Neutrophil (primary cell): Measurements from ENCODE around the gene EPS15.

ENCODE experiments used
- H3K27ac ChIP-seq: fragments of 200-600 bp; sonication (generic); 2 replicates; pipeline ENCODE4 v1.5.1; 2016; ENCODE audit warnings: mild to moderate bottlenecking, moderate library complexity
- H3K27me3 ChIP-seq: fragments of 200-600 bp; sonication (generic); 2 replicates; pipeline ENCODE4 v1.6.0; 2016; ENCODE audit warnings: mild to moderate bottlenecking
- H3K36me3 ChIP-seq: fragments of 200-600 bp; sonication (generic); 2 replicates; pipeline ENCODE4 v1.5.1; 2017
- H3K4me1 ChIP-seq, 2 experiments: fragments of 200-600 bp in 1 of 2; sonication (generic) in 1 of 2; 1 replicate in 1 of 2; 2 replicates in 1 of 2; pipeline versions ENCODE4 v1.5.1 to v1.6.1; 2013 to 2016; ENCODE audit warnings: low read depth in 1 of 2, low read length in 1 of 2, mild to moderate bottlenecking in 1 of 2, moderate library complexity in 1 of 2; ENCODE audit not compliant: control insufficient read depth in 1 of 2, insufficient read depth in 1 of 2
- H3K4me3 ChIP-seq, 2 experiments: fragments of 200-600 bp in 1 of 2; sonication (generic) in 1 of 2; 1 replicate in 1 of 2; 2 replicates in 1 of 2; pipeline ENCODE4 v1.5.1; 2013 to 2016; ENCODE audit warnings: low read depth in 1 of 2, low read length in 1 of 2, mild to moderate bottlenecking in 1 of 2, moderate library complexity in 1 of 2
- H3K9me3 ChIP-seq: fragments of 200-600 bp; sonication (generic); 2 replicates; pipeline ENCODE4 v1.5.1; 2016
- TF ChIP-seq, protein P1 (sequence below): fragments of 200-600 bp; sonication (generic); IDR thresholded peaks from 2 replicates; pipeline ENCODE4 v1.5.1; 2016; ENCODE audit warnings: antibody characterized with exemption

EPS15 gene

DNA sequence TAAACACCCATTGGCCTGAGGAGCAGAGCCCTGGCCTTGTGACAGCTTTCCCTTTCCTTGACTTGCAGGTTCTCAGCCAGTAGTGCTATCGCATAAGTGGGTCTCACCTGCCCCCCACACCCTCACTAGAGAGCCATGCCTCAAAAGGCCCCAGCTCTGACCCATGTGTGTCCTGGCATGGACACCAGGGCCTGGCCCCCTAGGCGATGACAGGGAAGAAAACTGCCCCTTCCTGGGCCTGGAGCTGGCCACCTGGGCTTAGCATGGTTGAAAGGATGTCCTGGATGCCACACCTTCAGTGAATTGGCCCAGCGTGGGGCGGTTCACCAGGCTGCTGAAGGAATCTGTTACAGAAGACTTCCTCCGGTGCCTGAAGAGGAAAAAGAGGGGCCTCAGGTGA, 207.2 kb downstream of the EPS15 start:
- Histone ChIP-seq H3K36me3 (no peaks in the 10 kb centered on the region), H3K4me3 (no peak overlapping the region), H3K9me3 (no peaks in the 10 kb centered on the region), H3K4me1 (no peaks in the 10 kb centered on the region), H3K27me3 (no peaks in the 10 kb centered on the region), H3K27ac (no peak overlapping the region)
- TF ChIP-seq, protein P1, sequence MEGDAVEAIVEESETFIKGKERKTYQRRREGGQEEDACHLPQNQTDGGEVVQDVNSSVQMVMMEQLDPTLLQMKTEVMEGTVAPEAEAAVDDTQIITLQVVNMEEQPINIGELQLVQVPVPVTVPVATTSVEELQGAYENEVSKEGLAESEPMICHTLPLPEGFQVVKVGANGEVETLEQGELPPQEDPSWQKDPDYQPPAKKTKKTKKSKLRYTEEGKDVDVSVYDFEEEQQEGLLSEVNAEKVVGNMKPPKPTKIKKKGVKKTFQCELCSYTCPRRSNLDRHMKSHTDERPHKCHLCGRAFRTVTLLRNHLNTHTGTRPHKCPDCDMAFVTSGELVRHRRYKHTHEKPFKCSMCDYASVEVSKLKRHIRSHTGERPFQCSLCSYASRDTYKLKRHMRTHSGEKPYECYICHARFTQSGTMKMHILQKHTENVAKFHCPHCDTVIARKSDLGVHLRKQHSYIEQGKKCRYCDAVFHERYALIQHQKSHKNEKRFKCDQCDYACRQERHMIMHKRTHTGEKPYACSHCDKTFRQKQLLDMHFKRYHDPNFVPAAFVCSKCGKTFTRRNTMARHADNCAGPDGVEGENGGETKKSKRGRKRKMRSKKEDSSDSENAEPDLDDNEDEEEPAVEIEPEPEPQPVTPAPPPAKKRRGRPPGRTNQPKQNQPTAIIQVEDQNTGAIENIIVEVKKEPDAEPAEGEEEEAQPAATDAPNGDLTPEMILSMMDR = no peak

DNA sequence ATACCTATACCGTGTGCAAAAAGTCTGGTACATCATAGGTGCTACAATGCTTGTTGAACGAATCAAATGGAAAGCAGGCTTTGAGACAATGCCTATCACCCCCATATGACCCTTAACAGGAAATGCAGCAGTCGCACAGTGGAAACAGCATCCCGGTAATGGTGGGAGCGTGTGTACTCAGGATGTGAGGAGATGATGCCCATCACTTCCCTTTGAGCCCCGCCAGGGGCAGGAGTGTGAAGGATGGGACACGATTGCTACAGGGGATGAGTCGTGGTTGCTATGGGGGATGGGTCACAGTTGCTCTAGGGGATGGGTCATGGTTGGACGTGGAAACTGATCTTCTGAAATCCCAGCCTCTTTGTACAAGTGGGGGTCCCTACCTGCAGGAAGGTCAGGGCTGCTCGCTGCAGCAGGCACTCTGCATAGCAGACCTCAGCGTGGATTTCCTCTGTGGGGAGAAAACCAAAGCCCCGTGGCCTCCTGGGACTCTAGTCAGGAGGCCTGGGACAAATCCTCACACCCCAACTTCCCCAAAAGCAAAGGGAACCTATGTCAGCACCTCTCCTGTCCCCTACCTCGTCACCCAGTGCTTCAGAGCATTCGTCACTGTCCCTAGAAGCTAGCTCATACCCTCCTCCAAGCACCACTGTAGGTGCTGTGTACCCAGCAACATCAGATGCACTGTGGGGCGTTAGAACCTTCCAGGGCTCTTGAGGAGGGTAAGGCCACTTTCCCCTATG, 208.0 kb downstream of the EPS15 start:
- H3K27me3 ChIP-seq = no peaks in the 10 kb centered on the region
- no peaks in the 10 kb centered on the region for H3K9me3 ChIP-seq
- no peaks in the 10 kb centered on the region for H3K4me1 ChIP-seq
- TF ChIP-seq, protein P1 = no peak
- H3K36me3 ChIP-seq = no peaks in the 10 kb centered on the region
- H3K4me3 ChIP-seq = no peak overlapping the region
- no peak overlapping the region for H3K27ac ChIP-seq

DNA sequence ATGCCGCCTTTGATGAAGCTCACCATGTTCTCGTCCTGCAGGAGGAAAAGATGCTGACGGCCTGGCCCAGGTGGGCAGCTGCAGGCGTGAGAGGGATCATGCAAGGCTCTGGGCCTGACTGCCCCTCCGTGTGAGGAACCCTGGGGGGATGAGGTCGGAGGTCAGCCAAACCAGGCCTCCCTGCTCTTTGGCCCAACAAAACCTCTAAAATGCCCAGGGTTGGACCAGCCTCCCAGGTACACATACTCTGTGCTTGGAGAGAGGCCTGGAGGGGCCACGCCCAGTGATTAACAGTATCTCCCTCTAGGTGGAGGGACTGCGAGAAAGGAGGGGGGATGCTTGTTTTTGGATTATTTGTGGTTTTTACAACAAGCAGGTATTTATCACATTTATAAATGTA, 209.8 kb downstream of the EPS15 start:
- Histone ChIP-seq H3K27ac (no peak overlapping the region), H3K4me3 (no peak overlapping the region), H3K27me3 (no peaks in the 10 kb centered on the region), H3K4me1 (no peaks in the 10 kb centered on the region), H3K36me3 (no peaks in the 10 kb centered on the region), H3K9me3 (no peaks in the 10 kb centered on the region)
- TF ChIP-seq, protein P1 = no peak

DNA sequence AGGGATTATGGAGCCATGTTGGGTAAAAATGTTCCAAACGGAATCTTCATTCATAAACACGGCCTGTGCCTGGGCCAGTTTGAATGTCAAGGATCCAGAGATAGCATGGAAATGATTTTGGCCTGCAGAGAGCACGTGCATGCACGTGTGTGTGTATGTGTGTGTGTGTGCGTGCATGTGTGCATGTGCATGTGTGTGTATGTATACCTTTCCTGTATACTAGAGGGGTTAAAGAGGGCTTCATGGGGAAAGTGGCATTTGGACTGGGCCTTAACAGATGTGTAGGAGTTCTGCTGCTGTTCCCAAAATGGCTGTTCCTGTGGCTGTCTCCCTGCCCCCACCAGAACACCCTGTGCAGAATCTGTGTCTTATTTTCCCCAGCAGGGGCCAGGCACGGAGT, 210.4 kb downstream of the EPS15 start:
- Histone ChIP-seq H3K4me1 (peaks cover 2 to 4% of the 10 kb centered on the region in 2 experiments), H3K36me3 (no peaks in the 10 kb centered on the region), H3K4me3 (no peak overlapping the region), H3K27ac (no peak overlapping the region), H3K27me3 (no peaks in the 10 kb centered on the region), H3K9me3 (no peaks in the 10 kb centered on the region)
- TF ChIP-seq, protein P1 = no peak

DNA sequence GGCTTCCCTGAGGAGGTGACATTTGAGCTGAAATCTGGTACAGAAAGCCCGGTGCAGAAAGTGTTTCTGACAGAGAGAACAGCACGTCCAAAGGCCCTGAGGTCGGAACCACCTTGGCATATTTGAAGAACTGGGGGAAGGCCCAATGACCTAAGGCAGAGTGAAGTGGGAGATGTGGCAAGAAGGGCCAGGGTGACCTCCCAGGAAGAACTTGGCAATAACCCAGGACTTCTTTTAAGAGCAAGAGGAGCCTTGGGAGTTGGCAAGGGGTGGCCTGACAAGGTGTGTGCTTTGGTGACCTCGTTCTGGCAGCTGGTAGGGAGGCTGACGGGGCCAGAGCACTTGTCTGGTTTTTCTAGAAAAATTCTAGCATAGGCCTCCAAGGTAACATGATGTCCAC, 212.1 kb downstream of the EPS15 start:
- H3K4me1 ChIP-seq = peaks cover 2 to 6% of the 10 kb centered on the region in 2 experiments
- TF ChIP-seq, protein P1 = no peak
- no peaks in the 10 kb centered on the region for H3K27me3 ChIP-seq
- H3K9me3 ChIP-seq = no peaks in the 10 kb centered on the region
- no peaks in the 10 kb centered on the region for H3K36me3 ChIP-seq
- no peak overlapping the region for H3K4me3 ChIP-seq
- no peak overlapping the region for H3K27ac ChIP-seq
